ENCODE measurements around the gene FKBP1C.

FKBP1C gene

GRCh38 chr6:63245420-63245819, 34.2 kb downstream of the FKBP1C start:
- no peak for DNase-seq (ENCODE audit: low spot score)
- in situ Hi-C loops (cut with MboI; ENCODE audit: low sequenced_read_pairs, unreplicated experiment), result no loop called here
- TF ChIP-seq, protein P1, sequence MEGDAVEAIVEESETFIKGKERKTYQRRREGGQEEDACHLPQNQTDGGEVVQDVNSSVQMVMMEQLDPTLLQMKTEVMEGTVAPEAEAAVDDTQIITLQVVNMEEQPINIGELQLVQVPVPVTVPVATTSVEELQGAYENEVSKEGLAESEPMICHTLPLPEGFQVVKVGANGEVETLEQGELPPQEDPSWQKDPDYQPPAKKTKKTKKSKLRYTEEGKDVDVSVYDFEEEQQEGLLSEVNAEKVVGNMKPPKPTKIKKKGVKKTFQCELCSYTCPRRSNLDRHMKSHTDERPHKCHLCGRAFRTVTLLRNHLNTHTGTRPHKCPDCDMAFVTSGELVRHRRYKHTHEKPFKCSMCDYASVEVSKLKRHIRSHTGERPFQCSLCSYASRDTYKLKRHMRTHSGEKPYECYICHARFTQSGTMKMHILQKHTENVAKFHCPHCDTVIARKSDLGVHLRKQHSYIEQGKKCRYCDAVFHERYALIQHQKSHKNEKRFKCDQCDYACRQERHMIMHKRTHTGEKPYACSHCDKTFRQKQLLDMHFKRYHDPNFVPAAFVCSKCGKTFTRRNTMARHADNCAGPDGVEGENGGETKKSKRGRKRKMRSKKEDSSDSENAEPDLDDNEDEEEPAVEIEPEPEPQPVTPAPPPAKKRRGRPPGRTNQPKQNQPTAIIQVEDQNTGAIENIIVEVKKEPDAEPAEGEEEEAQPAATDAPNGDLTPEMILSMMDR (IDR thresholded peaks at IDR 0.05; ENCODE audit: borderline replicate concordance, control extremely low read depth, extremely low read depth, insufficient read depth, missing control alignments), result no peak

- in situ Hi-C loops (cut with MboI; ENCODE audit: low sequenced_read_pairs, unreplicated experiment), result no loop called here
- TF ChIP-seq, protein P1 (IDR thresholded peaks at IDR 0.05; ENCODE audit: borderline replicate concordance, control extremely low read depth, extremely low read depth, insufficient read depth, missing control alignments), result no peak
- DNase-seq (ENCODE audit: low spot score), result no peak
Measured at GRCh38 chr6:63245909-63246308, 34.6 kb downstream of the FKBP1C start.

- DNase-seq (ENCODE audit: low spot score), result no peak
- TF ChIP-seq, protein P1 (IDR thresholded peaks at IDR 0.05; ENCODE audit: borderline replicate concordance, control extremely low read depth, extremely low read depth, insufficient read depth, missing control alignments), result no peak
- in situ Hi-C loops (cut with MboI; ENCODE audit: low sequenced_read_pairs, unreplicated experiment), result no loop called here
Measured at GRCh38 chr6:63246581-63246980, 35.3 kb downstream of the FKBP1C start.

GRCh38 chr6:63249875-63250482, 38.7 kb downstream of the FKBP1C start:
- DNase-seq (ENCODE audit: low spot score), result no peak
- in situ Hi-C loops (cut with MboI; ENCODE audit: low sequenced_read_pairs, unreplicated experiment), result loop anchor here (25.0 kb wide), 1 partner anchor 188 kb away; no protein-coding TSS in a partner anchor
- TF ChIP-seq, protein P1 (IDR thresholded peaks at IDR 0.05; ENCODE audit: borderline replicate concordance, control extremely low read depth, extremely low read depth, insufficient read depth, missing control alignments), result no peak

DNA sequence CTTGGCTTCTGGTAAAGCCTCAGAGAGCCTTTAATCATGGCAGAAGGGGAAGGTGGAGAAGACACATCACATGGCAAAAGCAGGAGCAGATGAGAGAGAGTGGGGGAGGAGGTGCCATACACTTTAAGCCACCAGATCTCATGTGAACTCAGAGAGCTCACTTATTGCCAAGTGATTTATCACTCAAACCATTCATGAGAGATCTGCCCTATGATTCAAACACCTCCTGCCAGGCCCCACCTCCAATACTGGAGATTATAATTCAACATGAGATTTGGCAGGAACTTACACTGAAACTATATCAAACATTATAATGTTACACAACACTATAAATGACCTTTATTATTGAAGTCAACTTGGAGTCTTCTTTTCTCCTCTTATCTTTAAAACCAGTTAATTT, 47.9 kb downstream of the FKBP1C start:
- in situ Hi-C loops (cut with MboI; ENCODE audit: low sequenced_read_pairs, unreplicated experiment), result loop anchor here (25.0 kb wide), 1 partner anchor 197 kb away; no protein-coding TSS in a partner anchor
- no peak for DNase-seq (ENCODE audit: low spot score)
- TF ChIP-seq, protein P1 (IDR thresholded peaks at IDR 0.05; ENCODE audit: borderline replicate concordance, control extremely low read depth, extremely low read depth, insufficient read depth, missing control alignments), result no peak

GRCh38 chr6:63261820-63262219, 50.6 kb downstream of the FKBP1C start:
- in situ Hi-C loops (cut with MboI; ENCODE audit: low sequenced_read_pairs, unreplicated experiment), result loop anchor here (25.0 kb wide), 1 partner anchor 200 kb away; no protein-coding TSS in a partner anchor
- no peak for DNase-seq (ENCODE audit: low spot score)
- TF ChIP-seq, protein P1 (IDR thresholded peaks at IDR 0.05; ENCODE audit: borderline replicate concordance, control extremely low read depth, extremely low read depth, insufficient read depth, missing control alignments), result no peak
